Nephron progenitor cell (in vitro differentiated cells): ENCODE results near the gene SYNE2.
A peak's percentile ranks its signal among the peaks of the same experiment; 100 is the strongest.

Experiments
- DNase-seq: peaks from one replicate; pipeline ENCODE4 v3.0.0; 2021
- H3K27ac Mint-ChIP-seq: 2 replicates; pipeline ENCODE4 v1.8.0; 2021; ENCODE audit warnings: mild to moderate bottlenecking, moderate library complexity, mixed read lengths
- H3K27me3 Mint-ChIP-seq: 2 replicates; pipeline ENCODE4 v1.8.0; 2021; ENCODE audit warnings: mild to moderate bottlenecking, low read depth, mixed read lengths; ENCODE audit not compliant: poor library complexity
- H3K36me3 Mint-ChIP-seq: 2 replicates; pipeline ENCODE4 v1.8.0; 2021; ENCODE audit warnings: low read depth, mixed read lengths
- H3K4me1 Mint-ChIP-seq: 2 replicates; pipeline ENCODE4 v1.8.0; 2021; ENCODE audit warnings: mixed read lengths
- H3K4me3 Mint-ChIP-seq: 2 replicates; pipeline ENCODE4 v1.8.0; 2021; ENCODE audit warnings: mild to moderate bottlenecking, moderate library complexity, mixed read lengths
- H3K9me3 Mint-ChIP-seq: 2 replicates; pipeline ENCODE4 v1.8.0; 2021; ENCODE audit warnings: mild to moderate bottlenecking, moderate library complexity, mixed read lengths
- CTCF ChIP-seq: fragments of 200-600 bp; sonication (generic); IDR thresholded peaks from 2 replicates; pipeline ENCODE4 v1.5.0; 2021; ENCODE audit warnings: antibody characterized with exemption

SYNE2 gene

GRCh38 chr14:64227856-64228255 is 375.1 kb downstream of the SYNE2 start:
- Mint-ChIP-seq H3K4me1 (no peaks in the 10 kb centered on the region), H3K9me3 (no peaks in the 10 kb centered on the region)
- DNase-seq = no peak

GRCh38 chr14:64229489-64229888 is 376.7 kb downstream of the SYNE2 start:
- Mint-ChIP-seq H3K27me3 (no peaks in the 10 kb centered on the region), H3K9me3 (no peaks in the 10 kb centered on the region), H3K4me3 (no peak overlapping the region), H3K36me3 (peaks cover 63% of the 10 kb centered on the region), H3K27ac (no peak overlapping the region), H3K4me1 (no peaks in the 10 kb centered on the region)
- no peak for TF ChIP-seq CTCF
- DNase-seq = no peak

More at GRCh38 chr14:64227856-64228255, 375.1 kb downstream of the SYNE2 start:
- no peak for TF ChIP-seq CTCF
- no peak overlapping the region for H3K4me3 Mint-ChIP-seq
- no peak overlapping the region for H3K27ac Mint-ChIP-seq
- H3K27me3 Mint-ChIP-seq = no peaks in the 10 kb centered on the region
- peaks cover 79% of the 10 kb centered on the region for H3K36me3 Mint-ChIP-seq

GRCh38 chr14:64232095-64232838 is 379.5 kb downstream of the SYNE2 start:
- H3K9me3 Mint-ChIP-seq = no peaks in the 10 kb centered on the region
- DNase-seq = no peak
- TF ChIP-seq CTCF = no peak
- peak overlapping the region; percentile 80 for H3K27ac Mint-ChIP-seq
- peaks cover 46% of the 10 kb centered on the region for H3K36me3 Mint-ChIP-seq
- H3K4me3 Mint-ChIP-seq = no peak overlapping the region
- H3K4me1 Mint-ChIP-seq = peaks cover 10% of the 10 kb centered on the region
- no peaks in the 10 kb centered on the region for H3K27me3 Mint-ChIP-seq

- TF ChIP-seq CTCF = no peak
- H3K9me3 Mint-ChIP-seq = no peaks in the 10 kb centered on the region
- H3K27me3 Mint-ChIP-seq = no peaks in the 10 kb centered on the region
- H3K4me3 Mint-ChIP-seq = no peak overlapping the region
- DNase-seq = no peak
- H3K4me1 Mint-ChIP-seq = peaks cover 10% of the 10 kb centered on the region
- H3K36me3 Mint-ChIP-seq = peaks cover 39% of the 10 kb centered on the region
- H3K27ac Mint-ChIP-seq = no peak overlapping the region
Measured at GRCh38 chr14:64232944-64233343, 380.1 kb downstream of the SYNE2 start.

- no peak overlapping the region for H3K4me3 Mint-ChIP-seq
- H3K27ac Mint-ChIP-seq = peak overlapping the region; percentile 19
- peaks cover 10% of the 10 kb centered on the region for H3K4me1 Mint-ChIP-seq
- no peaks in the 10 kb centered on the region for H3K27me3 Mint-ChIP-seq
- H3K36me3 Mint-ChIP-seq = peaks cover 32% of the 10 kb centered on the region
- no peak for TF ChIP-seq CTCF
- H3K9me3 Mint-ChIP-seq = no peaks in the 10 kb centered on the region
- no peak for DNase-seq
Measured at GRCh38 chr14:64233531-64234190, 380.9 kb downstream of the SYNE2 start.
